ENCODE results near the gene GGA2. TPM values are rescaled to one million over a fixed set of nuclear protein-coding genes. Genes with fewer than 3 reads are reported as not detected.

GGA2 gene
- total RNA-seq, 1 donor from 2014 or later = 27.6 TPM

DNA sequence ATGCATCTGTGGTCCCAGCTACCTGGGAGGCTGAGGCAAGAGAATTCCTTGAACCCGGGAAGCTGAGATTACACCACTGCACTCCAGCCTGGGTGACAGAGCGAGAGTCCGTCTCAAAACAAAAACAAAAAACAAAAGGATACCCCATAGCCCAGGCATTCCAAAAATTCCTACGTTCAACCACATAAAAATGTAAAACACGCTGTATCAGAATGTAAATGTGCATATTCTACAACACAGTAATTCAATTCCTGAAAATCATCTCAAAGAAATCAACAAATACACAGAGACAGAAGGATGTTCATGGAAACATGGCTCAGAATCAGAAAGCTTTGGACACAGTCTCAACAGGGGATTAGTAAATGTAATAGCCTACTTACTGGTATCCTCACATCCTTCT, 90.3 kb downstream of the GGA2 start:
- no peak for DNase-seq (ENCODE audit: low read depth, low spot score)

DNA sequence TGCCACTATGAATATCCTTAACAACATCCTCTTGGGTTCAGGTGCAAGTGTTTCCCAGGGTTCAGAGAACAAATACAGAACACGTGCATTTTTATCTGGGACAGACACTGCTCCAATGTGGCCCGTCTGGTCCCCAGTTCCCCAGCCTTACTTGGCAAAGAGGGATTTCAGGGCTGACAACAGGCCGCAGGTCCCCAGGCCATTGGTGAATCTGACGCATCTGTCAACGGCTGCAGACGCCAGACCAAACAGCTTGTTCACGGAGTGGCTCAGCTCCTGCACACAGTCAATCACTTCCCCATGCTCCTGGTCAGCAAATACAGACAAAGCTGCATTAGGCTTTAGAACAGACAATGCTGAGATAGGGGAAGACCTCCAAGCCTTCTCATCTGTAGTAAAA, 93.5 kb downstream of the GGA2 start:
- DNase-seq (ENCODE audit: low read depth, low spot score) = no peak

DNA sequence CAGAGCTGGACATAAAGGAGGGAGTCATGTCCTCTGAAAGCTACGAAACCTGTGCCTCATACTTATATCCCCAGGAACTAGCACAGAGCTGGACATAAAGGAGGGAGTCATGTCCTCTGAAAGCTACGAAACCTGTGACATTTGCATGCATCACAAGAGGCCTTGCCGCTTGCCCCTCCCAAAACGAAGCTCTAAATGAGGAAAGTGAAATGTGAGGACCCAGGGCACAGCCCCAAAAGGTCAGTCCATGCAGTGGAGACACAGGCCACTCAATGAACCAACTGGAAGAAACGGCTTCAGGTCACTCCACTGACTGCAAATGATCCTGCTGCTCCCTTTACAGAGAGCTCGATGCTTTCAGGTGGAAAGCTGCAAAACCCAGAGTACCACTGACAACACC, 95.6 kb downstream of the GGA2 start:
- no peak for DNase-seq (ENCODE audit: low read depth, low spot score)

Other genes with a start within 250 kb of the GGA2 start
- gene SCNN1B, start 208.2 kb downstream of the GGA2 start, total RNA-seq = not detected in 2 replicates
- gene COG7, start 57.3 kb downstream of the GGA2 start, total RNA-seq = 10.9 and 13.4 TPM in 2 replicates
- gene EARS2, start 46.9 kb upstream of the GGA2 start, total RNA-seq = 24.5 and 28.8 TPM in 2 replicates
- 60.1 and 93.2 TPM in 2 replicates for gene UBFD1, start 47.2 kb upstream of the GGA2 start, total RNA-seq
- 146 and 159 TPM in 2 replicates for gene NDUFAB1, start 85.8 kb upstream of the GGA2 start, total RNA-seq
- 9.2 and 9.4 TPM in 2 replicates for gene PALB2, start 130.8 kb upstream of the GGA2 start, total RNA-seq
- gene DCTN5, start 131.0 kb upstream of the GGA2 start, total RNA-seq = 59.9 and 90.1 TPM in 2 replicates
- gene PLK1, start 168.4 kb upstream of the GGA2 start, total RNA-seq = 22.4 and 47.7 TPM in 2 replicates
- gene ERN2, start 202.7 kb upstream of the GGA2 start, total RNA-seq = not detected in 2 replicates
- not detected in 2 replicates for gene CHP2, start 244.5 kb upstream of the GGA2 start, total RNA-seq

Data from pulmonary artery endothelial cell (primary cell).